HCEC 1CT (cell line): ENCODE measurements around the gene KCNJ12.
A peak's percentile ranks its signal among the peaks of the same experiment; 100 is the strongest.
"Not testable (repeated sequence)": the region's sequence is repeated elsewhere in the genome, so short reads cannot be mapped to it uniquely, and the experiment has no call there.

Experiments used
- DNase-seq: peaks from one replicate; pipeline ENCODE4 v3.0.0-alpha.2; 2017

The KCNJ12 gene

GRCh38 chr17:21390294-21390693 is 14.1 kb downstream of the KCNJ12 start:
- no peak for DNase-seq

GRCh38 chr17:21392266-21392665 is 16.1 kb downstream of the KCNJ12 start:
- DNase-seq = no peak

- peak; percentile 5 for DNase-seq
These were observed 18.1 kb downstream of the KCNJ12 start for GRCh38 chr17:21394265-21394664.

DNA sequence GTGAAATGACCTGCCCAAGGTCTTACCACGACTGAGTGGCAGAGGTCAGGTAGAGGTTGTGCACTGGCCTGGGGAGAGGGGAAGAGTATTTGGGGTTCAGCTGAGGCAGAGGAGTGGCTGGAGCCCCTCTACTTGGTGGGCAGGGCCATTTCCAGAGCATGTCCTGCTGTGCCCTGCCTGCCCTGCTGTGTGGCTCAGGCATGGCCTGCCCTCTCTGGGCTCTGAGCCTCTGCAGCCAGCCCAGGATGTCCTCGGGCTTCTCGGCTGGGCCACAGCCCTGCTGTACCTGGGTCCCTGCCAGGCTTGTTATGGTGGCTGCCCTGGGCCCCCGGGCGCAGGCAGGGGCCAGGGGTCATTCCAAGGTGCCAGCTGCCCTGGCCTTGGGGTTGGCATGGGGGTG is 19.6 kb downstream of the KCNJ12 start:
- no peak for DNase-seq

DNA sequence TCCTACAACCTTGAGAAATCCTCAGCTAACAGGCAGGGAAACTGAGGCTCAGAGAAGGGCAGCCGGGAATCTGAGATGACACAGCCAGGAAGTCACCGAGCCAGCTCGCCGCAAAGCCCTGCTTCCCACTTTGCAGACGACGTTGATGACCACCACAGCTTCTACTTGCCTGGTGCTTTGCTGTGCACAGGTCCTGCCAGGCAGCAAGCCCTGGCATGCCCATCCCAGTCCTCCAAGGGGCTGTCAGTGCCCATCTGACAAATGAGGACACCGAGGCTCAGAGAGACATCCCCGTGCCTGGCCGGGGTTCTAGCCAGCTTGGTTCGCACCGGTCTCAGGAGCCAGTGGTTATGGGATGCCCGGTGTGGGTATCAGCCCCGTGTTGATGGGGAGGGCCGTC is 20.1 kb downstream of the KCNJ12 start:
- no peak for DNase-seq

- DNase-seq = peak; percentile 14
These were observed 21.4 kb downstream of the KCNJ12 start for GRCh38 chr17:21397341-21398190.

GRCh38 chr17:21399474-21400186 is 23.5 kb downstream of the KCNJ12 start:
- no peak for DNase-seq

- DNase-seq = not testable (repeated sequence)
These were observed 24.0 kb downstream of the KCNJ12 start for GRCh38 chr17:21400187-21400569.

DNA sequence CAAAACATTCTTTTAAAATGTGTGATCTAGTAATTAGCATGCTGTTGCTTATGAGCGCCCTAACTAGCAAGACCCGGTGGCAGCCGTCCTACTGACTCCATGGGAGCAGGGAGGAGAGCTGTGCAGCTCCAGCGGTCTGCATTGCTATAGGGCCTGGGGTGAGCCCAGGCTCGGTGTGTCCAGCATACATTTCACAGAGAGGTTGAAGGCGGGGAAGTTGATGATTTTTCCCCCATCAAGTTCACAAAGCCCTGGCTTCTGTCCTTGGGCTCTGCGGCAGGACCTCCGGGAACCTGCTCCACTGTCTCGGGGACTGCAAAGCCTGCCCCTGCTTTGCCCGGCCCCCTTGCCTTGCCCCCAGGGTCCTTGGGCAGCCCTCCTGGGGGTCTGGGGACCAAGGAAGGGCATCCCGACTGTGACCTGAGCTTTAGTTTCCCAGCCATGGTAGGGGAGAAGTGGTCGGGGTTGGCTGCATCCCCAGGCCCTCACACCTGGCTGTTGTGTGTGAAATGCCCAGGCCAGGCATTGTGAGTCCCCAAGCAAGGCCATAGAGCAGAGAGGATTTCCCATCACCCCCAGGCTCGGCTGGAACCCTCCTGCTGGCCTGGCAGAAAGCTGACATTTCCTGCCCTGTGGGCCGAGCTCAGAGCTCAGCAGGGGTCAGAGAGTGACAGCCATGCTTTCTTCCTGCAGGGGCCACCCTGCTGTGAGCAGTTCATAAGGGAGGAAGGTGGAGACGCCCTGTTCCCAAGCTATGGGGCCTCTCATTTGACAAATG is 24.8 kb downstream of the KCNJ12 start:
- DNase-seq = no peak

- DNase-seq = peak; percentile 87
These were observed 26.0 kb downstream of the KCNJ12 start for GRCh38 chr17:21402166-21402571.

GRCh38 chr17:21402926-21403325 is 26.8 kb downstream of the KCNJ12 start:
- not testable (repeated sequence) for DNase-seq

- DNase-seq = not testable (repeated sequence)
These were observed 27.9 kb downstream of the KCNJ12 start for GRCh38 chr17:21404106-21404505.

DNA sequence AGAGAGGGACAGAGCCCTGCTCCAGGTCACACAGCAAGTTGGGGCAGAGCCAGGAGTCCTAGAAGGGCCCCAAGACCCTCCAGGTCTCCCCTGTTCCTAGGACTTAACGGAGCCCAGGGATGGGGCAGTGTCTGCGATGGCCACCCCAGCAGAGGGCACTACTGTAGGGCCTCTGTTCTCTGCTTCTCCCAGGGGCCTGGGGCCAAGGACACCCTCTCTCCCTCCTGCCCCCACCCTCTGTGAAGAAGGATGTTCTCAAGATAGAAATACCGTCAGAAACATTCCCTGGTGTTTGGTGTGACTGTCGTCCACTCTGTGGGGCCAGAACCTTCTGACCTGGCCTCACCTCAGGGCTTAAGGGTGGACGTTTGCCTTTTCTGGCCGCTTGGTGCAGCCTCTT is 28.4 kb downstream of the KCNJ12 start:
- not testable (repeated sequence) for DNase-seq

DNA sequence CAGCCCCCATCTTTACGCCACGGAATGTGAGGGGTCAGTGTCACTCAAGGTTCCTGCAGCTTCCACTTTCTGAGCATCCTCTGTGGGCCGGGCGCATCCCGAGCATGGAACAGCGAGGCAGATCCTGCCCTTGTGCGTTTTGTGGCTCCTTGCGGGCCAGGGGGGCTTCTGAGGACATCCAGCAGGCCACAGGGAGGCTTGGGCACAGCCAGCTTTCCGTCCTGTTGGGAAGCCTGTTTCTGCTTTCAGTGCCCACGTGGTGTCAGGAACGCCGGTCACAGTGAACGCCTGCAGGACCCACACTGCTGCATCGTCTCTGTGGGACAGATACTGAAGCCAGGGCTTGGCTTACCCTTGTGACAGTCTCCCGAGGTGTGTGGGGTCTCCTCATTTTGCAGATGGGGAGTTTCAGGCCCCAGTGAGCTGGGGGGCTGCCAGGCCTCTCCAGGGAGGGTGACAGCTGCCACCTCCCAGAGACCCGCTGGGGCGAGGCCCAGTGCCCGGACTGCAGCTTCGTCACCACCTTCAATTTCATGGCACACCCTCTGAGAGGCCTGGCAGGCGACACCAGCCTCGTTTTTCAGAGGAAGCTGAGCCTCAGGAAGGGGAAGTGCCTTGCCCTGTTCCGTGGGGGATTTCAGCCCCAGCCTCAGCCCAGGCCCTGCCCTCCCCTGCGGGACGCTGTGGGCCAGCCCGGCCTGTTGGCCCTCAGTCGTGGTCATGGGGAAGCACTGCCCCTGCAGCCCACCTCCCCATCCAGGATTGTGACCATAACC is 29.0 kb downstream of the KCNJ12 start:
- not testable (repeated sequence) for DNase-seq

DNA sequence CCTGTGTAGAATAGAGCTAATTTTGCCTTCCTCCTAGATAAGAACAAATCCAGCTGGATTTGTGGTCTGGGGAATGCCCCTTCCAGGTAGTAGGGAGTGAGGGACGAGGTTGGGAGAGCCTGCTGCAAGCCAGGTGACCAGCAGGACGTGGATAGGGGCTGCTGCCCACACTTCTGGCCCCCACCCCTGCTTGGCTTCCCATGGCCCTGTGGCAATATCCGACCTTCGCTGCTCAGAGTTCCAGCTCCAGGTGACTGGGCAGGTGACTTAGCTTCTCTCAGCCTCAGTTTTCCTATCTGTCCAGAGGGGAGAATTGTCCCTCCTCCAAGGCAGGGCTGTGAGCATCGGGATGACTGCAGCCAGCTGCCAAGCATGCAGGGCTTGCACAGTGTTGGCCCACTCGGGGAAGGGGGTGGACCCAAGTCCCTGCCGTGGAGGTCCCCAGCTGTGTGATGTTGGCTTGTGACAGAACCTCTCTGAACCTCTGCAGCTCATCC is 29.8 kb downstream of the KCNJ12 start:
- DNase-seq = not testable (repeated sequence)

- DNase-seq = not testable (repeated sequence)
These were observed 30.7 kb downstream of the KCNJ12 start for GRCh38 chr17:21406616-21407404.

- not testable (repeated sequence) for DNase-seq
These were observed 31.6 kb downstream of the KCNJ12 start for GRCh38 chr17:21407752-21408151.

- not testable (repeated sequence) for DNase-seq
These were observed 32.1 kb downstream of the KCNJ12 start for GRCh38 chr17:21408224-21408623.

DNA sequence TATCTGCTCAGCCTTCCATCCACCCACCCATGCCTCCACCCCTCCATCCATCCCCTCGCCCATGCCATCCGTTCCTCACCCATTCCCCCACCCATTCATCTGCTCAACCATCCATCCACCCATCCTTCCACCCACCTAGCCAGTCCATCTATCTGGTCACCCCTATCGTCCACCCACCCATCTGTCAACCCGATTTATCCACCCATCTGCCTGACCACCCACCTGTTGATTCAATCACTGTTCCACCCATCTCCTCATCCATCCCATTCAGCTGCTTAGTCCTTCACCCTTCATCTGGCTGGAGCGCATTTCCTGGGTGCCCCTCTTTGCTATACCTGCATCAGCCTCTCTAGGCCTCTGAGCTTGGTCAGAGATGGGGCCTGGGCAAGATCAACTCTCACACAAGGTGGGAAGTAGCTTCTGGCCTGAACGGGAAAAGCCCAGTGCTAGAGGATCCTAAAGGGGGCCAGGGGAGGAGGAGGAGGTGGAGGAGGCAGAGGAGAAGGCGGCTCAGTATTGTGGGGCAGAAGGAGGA is 32.7 kb downstream of the KCNJ12 start:
- DNase-seq = not testable (repeated sequence)

GRCh38 chr17:21409388-21409787 is 33.2 kb downstream of the KCNJ12 start:
- not testable (repeated sequence) for DNase-seq

DNA sequence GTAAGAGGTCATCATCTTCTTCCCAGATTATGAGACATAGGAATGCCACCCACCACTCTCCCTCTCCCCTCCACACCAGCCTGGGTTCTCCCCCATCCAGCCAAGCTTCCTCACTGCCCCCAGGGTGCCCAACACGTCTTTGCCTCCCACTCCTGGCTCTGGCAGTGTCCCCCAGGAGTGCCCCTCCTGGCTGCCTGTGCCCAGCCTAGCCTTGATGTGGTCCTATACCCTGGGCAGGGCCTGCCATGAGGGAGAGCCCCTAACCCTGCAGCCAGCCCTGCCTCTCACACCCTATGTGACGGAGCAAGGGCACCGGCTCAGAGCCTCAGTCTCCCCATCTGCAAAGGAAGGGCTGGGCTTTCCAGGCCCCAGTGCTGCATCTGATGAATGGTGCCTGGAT is 33.8 kb downstream of the KCNJ12 start:
- not testable (repeated sequence) for DNase-seq
